HCT116 (cell line): ENCODE results near the gene RNF222. TPM values are rescaled to one million over a fixed set of nuclear protein-coding genes. Genes with fewer than 3 reads are reported as not detected.

Experiments used
- ATAC-seq: fragments of 200-7000 bp; cut with Tn5 transposase; 2 replicates; pipeline ENCODE4 v1.9.1; 2020; ENCODE audit warnings: mild to moderate bottlenecking, moderate library complexity
- BruUV-seq: library from RNA; stranded (reverse); fragments of 400-500 nt; replicated peaks from 2 replicates; lab custom pipeline; 2021; lab: Mats Ljungman, UMichigan
- CTCF ChIA-PET: fragments of 300-600 bp; sonication (Branson Sonifier 250); formaldehyde crosslinking; loops from one replicate; lab custom pipeline; 2021; ENCODE audit warnings: antibody characterized with exemption; lab: Charles Lee
- POLR2A ChIA-PET: fragments of 300-600, 350-600 bp; sonication (Branson Sonifier 250); formaldehyde crosslinking; loops from one replicate; lab custom pipeline; 2021; ENCODE audit warnings: antibody characterized with exemption; lab: Charles Lee
- RAD21 ChIA-PET, 2 experiments: fragments of 300-600 bp; sonication (Branson Sonifier 250); formaldehyde crosslinking; loops; one replicate each; lab custom pipeline; 2023; ENCODE audit warnings: low total read pairs in 2 of 2; ENCODE audit not compliant: uncharacterized antibody in 2 of 2, unreplicated experiment in 2 of 2, low non-redundant PET in 1 of 2; lab: Charles Lee
- DNase-seq: peaks from one replicate; pipeline ENCODE4 v3.0.0-alpha.2; 2010; ENCODE audit warnings: low read depth, low spot score
- H2AFZ ChIP-seq: fragments of 200-600 bp; shearing (Covaris generic), sonication (generic); 2 replicates; pipeline ENCODE4 v1.6.1; 2017; ENCODE audit warnings: low read depth, mixed run types, mixed read lengths, antibody characterized with exemption, low read length; ENCODE audit not compliant: poor library complexity, severe bottlenecking
- H3K27ac ChIP-seq: 2 replicates; pipeline ENCODE4 v1.5.1; 2012; ENCODE audit warnings: low read depth, low read length
- H3K27me3 ChIP-seq: fragments of 200-600 bp; sonication (generic); 2 replicates; pipeline ENCODE4 v1.6.1; 2016; ENCODE audit warnings: mixed run types, low read length, mixed read lengths; ENCODE audit not compliant: insufficient read depth
- H3K36me3 ChIP-seq, 2 experiments: fragments of 200-500 bp in 1 of 2; fragments of 200-600 bp in 1 of 2; sonication (Bioruptor generic) in 1 of 2; sonication (generic) in 1 of 2; 2 replicates each; pipeline versions ENCODE4 v1.5.1 to v1.6.1; 2014 to 2016; ENCODE audit warnings: low read length in 2 of 2, inconsistent platforms in 1 of 2, mixed read lengths in 1 of 2, mixed run types in 1 of 2; ENCODE audit not compliant: insufficient read depth in 2 of 2, control insufficient read depth in 1 of 2
- H3K4me1 ChIP-seq, 2 experiments: fragments of 200-600 bp in 1 of 2; sonication (generic) in 1 of 2; 2 replicates each; pipeline versions ENCODE4 v1.5.1 to v1.6.1; 2012 to 2017; ENCODE audit warnings: low read length in 2 of 2, inconsistent platforms in 1 of 2, mild to moderate bottlenecking in 1 of 2, mixed read lengths in 1 of 2, mixed run types in 1 of 2, moderate library complexity in 1 of 2; ENCODE audit not compliant: insufficient read depth in 2 of 2, control insufficient read depth in 1 of 2
- H3K4me2 ChIP-seq: fragments of 200-600 bp; sonication (generic); 2 replicates; pipeline ENCODE4 v1.6.1; 2017; ENCODE audit warnings: mixed run types, low read length, mixed read lengths
- H3K4me3 ChIP-seq, 2 experiments: fragments of 200-600 bp in 1 of 2; sonication (generic) in 1 of 2; replicated peaks in 1 of 2; 2 replicates each; pipeline ENCODE4 v1.5.1; 2011 to 2016; ENCODE audit warnings: low read length in 2 of 2, control low read depth in 1 of 2, low read depth in 1 of 2, mild to moderate bottlenecking in 1 of 2, mixed read lengths in 1 of 2, mixed run types in 1 of 2
- H3K79me2 ChIP-seq: fragments of 200-600 bp; sonication (generic); 2 replicates; pipeline ENCODE4 v1.6.1; 2017; ENCODE audit warnings: mild to moderate bottlenecking, mixed run types, low read length, moderate library complexity, mixed read lengths; ENCODE audit not compliant: insufficient read depth
- H3K9ac ChIP-seq: fragments of 200-600 bp; sonication (generic); 2 replicates; pipeline ENCODE4 v1.6.1; 2016; ENCODE audit warnings: low read length, mixed read lengths
- H3K9me2 ChIP-seq: fragments of 200-600 bp; sonication (generic), shearing (Covaris generic); 2 replicates; pipeline ENCODE4 v1.6.1; 2017; ENCODE audit warnings: mixed run types, mild to moderate bottlenecking, moderate library complexity; ENCODE audit not compliant: insufficient read depth
- H3K9me3 ChIP-seq, 2 experiments: fragments of 200-500 bp in 1 of 2; fragments of 200-600 bp in 1 of 2; sonication (Bioruptor generic) in 1 of 2; sonication (generic) in 1 of 2; 2 replicates each; pipeline ENCODE4 v1.6.1; 2014 to 2017; ENCODE audit warnings: low read length in 2 of 2, mixed read lengths in 2 of 2, inconsistent platforms in 1 of 2, low read depth in 1 of 2, mild to moderate bottlenecking in 1 of 2, mixed run types in 1 of 2, moderate library complexity in 1 of 2; ENCODE audit not compliant: control insufficient read depth in 1 of 2, insufficient read depth in 1 of 2
- H4K20me1 ChIP-seq: fragments of 200-600 bp; sonication (generic), shearing (Covaris generic); 2 replicates; pipeline ENCODE4 v1.6.1; 2017; ENCODE audit warnings: mixed run types, mild to moderate bottlenecking, moderate library complexity; ENCODE audit not compliant: insufficient read depth
- ATF3 ChIP-seq: IDR thresholded peaks from 2 replicates; pipeline ENCODE4 v1.6.1; 2012
- CBX3 ChIP-seq: IDR thresholded peaks from 2 replicates; pipeline ENCODE4 v1.6.1; 2012; ENCODE audit warnings: low read depth
- CEBPB ChIP-seq: IDR thresholded peaks from 2 replicates; pipeline ENCODE4 v1.6.1; 2012; ENCODE audit warnings: low read depth
- EGR1 ChIP-seq: IDR thresholded peaks from 2 replicates; pipeline ENCODE4 v1.6.1; 2012; ENCODE audit warnings: low read depth
- FOSL1 ChIP-seq: IDR thresholded peaks from 2 replicates; pipeline ENCODE4 v1.6.1; 2012; ENCODE audit warnings: low read depth
- JUND ChIP-seq: IDR thresholded peaks from 2 replicates; pipeline ENCODE4 v1.6.1; 2012
- MAX ChIP-seq: IDR thresholded peaks from 2 replicates; pipeline ENCODE4 v1.6.1; 2012
- POLR2A ChIP-seq: IDR thresholded peaks from 2 replicates; pipeline ENCODE4 v1.7.0; 2011; ENCODE audit warnings: borderline replicate concordance; ENCODE audit not compliant: insufficient read depth, insufficient read length; ENCODE audit errors: extremely low read depth
- RAD21 ChIP-seq: IDR thresholded peaks from 2 replicates; pipeline ENCODE4 v1.6.1; 2012; ENCODE audit warnings: low read depth, mild to moderate bottlenecking
- intact Hi-C: fragments of 100-400 bp; cut with micrococcal nuclease; formaldehyde crosslinking; loops from 2 replicates; pipeline ENCODE4 v1.10.0; 2022
- total RNA-seq: library from RNA; stranded (reverse); gene quantifications from one replicate; pipeline ENCODE4 v1.2.1, GENCODE V29; 2021; ENCODE audit not compliant: unreplicated experiment
- TF ChIP-seq, protein P1 (sequence below): IDR thresholded peaks from 2 replicates; pipeline ENCODE4 v1.6.1; 2012; ENCODE audit warnings: low read depth
- TF ChIP-seq, protein P2 (sequence below): IDR thresholded peaks from 2 replicates; pipeline ENCODE4 v1.6.1; 2011; ENCODE audit warnings: mild to moderate bottlenecking, low read length, moderate library complexity; ENCODE audit not compliant: insufficient replicate concordance; ENCODE audit errors: extremely low read depth

Gene RNF222
- total RNA-seq, 1 experiment from 2014 or later, result not detected

GRCh38 chr17:8384801-8385378 is 12.7 kb downstream of the RNF222 start:
- peaks cover 20 to 38% of the 10 kb centered on the region in 2 experiments for H3K4me1 ChIP-seq
- no peak overlapping the region for H2AFZ ChIP-seq
- peak overlapping the region; percentile 96 for H3K27ac ChIP-seq
- ChIA-PET RAD21 (no interaction called here), POLR2A (no interaction called here), CTCF (interaction anchor here (1.2 kb wide), 1 partner anchor 361 kb away, joined by 7 read pairs; no protein-coding TSS in a partner anchor)
- peaks cover 17 to 27% of the 10 kb centered on the region in 2 experiments for H3K36me3 ChIP-seq
- H3K79me2 ChIP-seq, result peaks cover 37% of the 10 kb centered on the region
- peak overlapping the region; percentile 93 for H3K9ac ChIP-seq
- no peaks in the 10 kb centered on the region for H3K27me3 ChIP-seq
- intact Hi-C loops, result loop anchor here (5.0 to 10.0 kb wide), 3 partner anchors 260 to 510 kb away; partner anchors contain the start of gene HES7
- peaks cover 7% of the 10 kb centered on the region; the same call in 1 of the 2 replicates for H4K20me1 ChIP-seq
- BruUV-seq, result no TSS peak
- TF ChIP-seq MAX (peak; percentile 83), CEBPB (peak; percentile 18; the same call in 1 of the 2 replicates), FOSL1 (no peak; the same call in 1 of the 2 replicates), CBX3 (peak; percentile 39; the same call in 1 of the 2 replicates), EGR1 (no peak), RAD21 (no peak), ATF3 (no peak), POLR2A (no peak), JUND (peak; percentile 38; the same call in 1 of the 2 replicates)
- TF ChIP-seq, protein P1, sequence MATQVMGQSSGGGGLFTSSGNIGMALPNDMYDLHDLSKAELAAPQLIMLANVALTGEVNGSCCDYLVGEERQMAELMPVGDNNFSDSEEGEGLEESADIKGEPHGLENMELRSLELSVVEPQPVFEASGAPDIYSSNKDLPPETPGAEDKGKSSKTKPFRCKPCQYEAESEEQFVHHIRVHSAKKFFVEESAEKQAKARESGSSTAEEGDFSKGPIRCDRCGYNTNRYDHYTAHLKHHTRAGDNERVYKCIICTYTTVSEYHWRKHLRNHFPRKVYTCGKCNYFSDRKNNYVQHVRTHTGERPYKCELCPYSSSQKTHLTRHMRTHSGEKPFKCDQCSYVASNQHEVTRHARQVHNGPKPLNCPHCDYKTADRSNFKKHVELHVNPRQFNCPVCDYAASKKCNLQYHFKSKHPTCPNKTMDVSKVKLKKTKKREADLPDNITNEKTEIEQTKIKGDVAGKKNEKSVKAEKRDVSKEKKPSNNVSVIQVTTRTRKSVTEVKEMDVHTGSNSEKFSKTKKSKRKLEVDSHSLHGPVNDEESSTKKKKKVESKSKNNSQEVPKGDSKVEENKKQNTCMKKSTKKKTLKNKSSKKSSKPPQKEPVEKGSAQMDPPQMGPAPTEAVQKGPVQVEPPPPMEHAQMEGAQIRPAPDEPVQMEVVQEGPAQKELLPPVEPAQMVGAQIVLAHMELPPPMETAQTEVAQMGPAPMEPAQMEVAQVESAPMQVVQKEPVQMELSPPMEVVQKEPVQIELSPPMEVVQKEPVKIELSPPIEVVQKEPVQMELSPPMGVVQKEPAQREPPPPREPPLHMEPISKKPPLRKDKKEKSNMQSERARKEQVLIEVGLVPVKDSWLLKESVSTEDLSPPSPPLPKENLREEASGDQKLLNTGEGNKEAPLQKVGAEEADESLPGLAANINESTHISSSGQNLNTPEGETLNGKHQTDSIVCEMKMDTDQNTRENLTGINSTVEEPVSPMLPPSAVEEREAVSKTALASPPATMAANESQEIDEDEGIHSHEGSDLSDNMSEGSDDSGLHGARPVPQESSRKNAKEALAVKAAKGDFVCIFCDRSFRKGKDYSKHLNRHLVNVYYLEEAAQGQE, result no peak
- TF ChIP-seq, protein P2, sequence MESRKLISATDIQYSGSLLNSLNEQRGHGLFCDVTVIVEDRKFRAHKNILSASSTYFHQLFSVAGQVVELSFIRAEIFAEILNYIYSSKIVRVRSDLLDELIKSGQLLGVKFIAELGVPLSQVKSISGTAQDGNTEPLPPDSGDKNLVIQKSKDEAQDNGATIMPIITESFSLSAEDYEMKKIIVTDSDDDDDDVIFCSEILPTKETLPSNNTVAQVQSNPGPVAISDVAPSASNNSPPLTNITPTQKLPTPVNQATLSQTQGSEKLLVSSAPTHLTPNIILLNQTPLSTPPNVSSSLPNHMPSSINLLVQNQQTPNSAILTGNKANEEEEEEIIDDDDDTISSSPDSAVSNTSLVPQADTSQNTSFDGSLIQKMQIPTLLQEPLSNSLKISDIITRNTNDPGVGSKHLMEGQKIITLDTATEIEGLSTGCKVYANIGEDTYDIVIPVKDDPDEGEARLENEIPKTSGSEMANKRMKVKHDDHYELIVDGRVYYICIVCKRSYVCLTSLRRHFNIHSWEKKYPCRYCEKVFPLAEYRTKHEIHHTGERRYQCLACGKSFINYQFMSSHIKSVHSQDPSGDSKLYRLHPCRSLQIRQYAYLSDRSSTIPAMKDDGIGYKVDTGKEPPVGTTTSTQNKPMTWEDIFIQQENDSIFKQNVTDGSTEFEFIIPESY, result no peak
- no peak; the same call in 1 of the 2 replicates for ATAC-seq
- H3K4me3 ChIP-seq, result peak overlapping the region; percentile 85 to 98
- no peaks in the 10 kb centered on the region for H3K9me2 ChIP-seq
- H3K4me2 ChIP-seq, result peak overlapping the region; percentile 85
- H3K9me3 ChIP-seq, result no peaks in the 10 kb centered on the region
- DNase-seq, result peak; percentile 54
